WTC11 (cell line): ENCODE results near the gene SLC44A1.

Source experiments
- ATF3 ChIP-seq: sonication (generic); formaldehyde crosslinking; conservative IDR thresholded peaks from 2 replicates; pipeline ENCODE4 v1.8.1; 2022; ENCODE audit warnings: mild to moderate bottlenecking, missing genetic modification reagents
- CTCF ChIP-seq: fragments of 200-600 bp; IDR thresholded peaks from 2 replicates; pipeline ENCODE4 v1.8.0; 2022; ENCODE audit warnings: antibody characterized with exemption
- HMGXB4 ChIP-seq: sonication (generic); formaldehyde crosslinking; IDR thresholded peaks from 2 replicates; pipeline ENCODE4 v1.8.1; 2023; ENCODE audit warnings: mild to moderate bottlenecking, moderate library complexity, missing genetic modification reagents
- JUN ChIP-seq: sonication (generic); formaldehyde crosslinking; IDR thresholded peaks from 2 replicates; pipeline ENCODE4 v1.8.0; 2023; ENCODE audit warnings: mild to moderate bottlenecking, missing genetic modification reagents
- SMAD3 ChIP-seq: sonication (generic); formaldehyde crosslinking; IDR thresholded peaks from 2 replicates; pipeline ENCODE4 v1.8.0; 2022; ENCODE audit warnings: missing genetic modification reagents, mild to moderate bottlenecking, borderline replicate concordance
- TEAD4 ChIP-seq: sonication (generic); formaldehyde crosslinking; IDR thresholded peaks from 2 replicates; pipeline ENCODE4 v1.8.0; 2022; ENCODE audit warnings: mild to moderate bottlenecking, missing genetic modification reagents
- TP53 ChIP-seq: sonication (generic); formaldehyde crosslinking; IDR thresholded peaks from 2 replicates; pipeline ENCODE4 v1.8.1; 2023; ENCODE audit warnings: mild to moderate bottlenecking, missing genetic modification reagents
- ZSCAN18 ChIP-seq: fragments of 250-450 bp; sonication (Bioruptor Pico); IDR thresholded peaks from 2 replicates; pipeline ENCODE4 v2.1.2; 2022; ENCODE audit warnings: mild to moderate bottlenecking, moderate library complexity
- TF ChIP-seq, protein P1 (sequence below): sonication (generic); formaldehyde crosslinking; IDR thresholded peaks from 2 replicates; pipeline ENCODE4 v1.8.0; 2022; ENCODE audit warnings: mild to moderate bottlenecking, missing genetic modification reagents

DNA sequence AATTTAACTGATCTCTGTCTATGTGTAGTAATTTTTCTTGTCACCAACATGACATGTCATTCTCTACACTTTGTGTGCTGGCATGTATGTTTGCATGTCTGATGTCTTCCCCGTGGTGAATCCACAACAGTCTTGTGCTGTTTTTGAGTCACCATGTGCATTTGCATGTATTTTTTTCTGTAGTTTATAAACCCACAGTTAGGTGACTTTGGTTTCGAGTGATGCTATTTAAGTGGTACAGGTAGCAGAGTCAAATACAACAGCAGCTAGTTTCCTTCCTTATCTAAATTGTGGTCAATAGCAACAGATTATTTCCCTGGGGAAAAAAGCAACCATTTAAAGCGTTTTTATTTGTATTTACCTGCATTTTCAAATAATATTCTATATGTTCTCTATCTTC, 113.5 kb downstream of the SLC44A1 start:
- TF ChIP-seq CTCF, result no peak
- TF ChIP-seq, protein P1, sequence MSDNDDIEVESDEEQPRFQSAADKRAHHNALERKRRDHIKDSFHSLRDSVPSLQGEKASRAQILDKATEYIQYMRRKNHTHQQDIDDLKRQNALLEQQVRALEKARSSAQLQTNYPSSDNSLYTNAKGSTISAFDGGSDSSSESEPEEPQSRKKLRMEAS (CRISPR knock-in tag), result no peak
- no peak for TF ChIP-seq HMGXB4 (CRISPR knock-in tag)
- no peak for TF ChIP-seq ZSCAN18 (CRISPR knock-in tag)
- TF ChIP-seq SMAD3 (CRISPR knock-in tag), result no peak
- TF ChIP-seq TEAD4, result no peak
- no peak for TF ChIP-seq ATF3 (CRISPR knock-in tag)
- TF ChIP-seq JUN (CRISPR knock-in tag), result no peak
- TF ChIP-seq TP53 (CRISPR knock-in tag), result no peak
